Hepatocyte (in vitro differentiated cells): Measurements from ENCODE around the gene SLC66A3. TPM values are rescaled to one million over a fixed set of nuclear protein-coding genes. Genes with fewer than 3 reads are reported as not detected.

Source experiments
- DNase-seq: peaks from one replicate; pipeline ENCODE4 v3.0.0-alpha.2; 2016; ENCODE audit warnings: low spot score
- H2AFZ ChIP-seq: fragments of 200-600 bp; sonication (generic); 2 replicates; pipeline ENCODE4 v1.6.0; 2016; ENCODE audit warnings: antibody characterized with exemption, mild to moderate bottlenecking
- H3K27ac ChIP-seq: fragments of 200-600 bp; sonication (generic); 2 replicates; pipeline ENCODE4 v1.5.1; 2016; ENCODE audit warnings: mild to moderate bottlenecking
- H3K27me3 ChIP-seq: fragments of 200-600 bp; sonication (generic); 2 replicates; pipeline ENCODE4 v1.6.1; 2016
- H3K36me3 ChIP-seq: fragments of 200-600 bp; sonication (generic); replicated peaks from 2 replicates; pipeline ENCODE4 v1.5.1; 2016; ENCODE audit warnings: low read depth; ENCODE audit not compliant: insufficient read depth
- H3K4me1 ChIP-seq: fragments of 200-600 bp; sonication (generic); 2 replicates; pipeline ENCODE4 v1.5.1; 2016; ENCODE audit warnings: mild to moderate bottlenecking, moderate library complexity; ENCODE audit not compliant: insufficient read depth
- H3K4me2 ChIP-seq: fragments of 200-600 bp; sonication (generic); 2 replicates; pipeline ENCODE4 v1.6.0; 2016
- H3K4me3 ChIP-seq: fragments of 200-600 bp; sonication (generic); 2 replicates; pipeline ENCODE4 v1.5.1; 2016; ENCODE audit warnings: mild to moderate bottlenecking
- H3K79me2 ChIP-seq: fragments of 200-600 bp; sonication (generic); 2 replicates; pipeline ENCODE4 v1.6.0; 2017; ENCODE audit warnings: mild to moderate bottlenecking
- H3K9me2 ChIP-seq: fragments of 200-600 bp; sonication (generic); replicated peaks from 2 replicates; pipeline ENCODE4 v1.6.0; 2017; ENCODE audit warnings: mild to moderate bottlenecking; ENCODE audit not compliant: insufficient read depth
- H3K9me3 ChIP-seq: fragments of 200-600 bp; sonication (generic); 2 replicates; pipeline ENCODE4 v1.5.1; 2016; ENCODE audit warnings: low read depth, mild to moderate bottlenecking
- H4K20me1 ChIP-seq: fragments of 200-600 bp; sonication (generic); 2 replicates; pipeline ENCODE4 v1.6.0; 2016; ENCODE audit warnings: mild to moderate bottlenecking; ENCODE audit not compliant: insufficient read depth, poor library complexity, severe bottlenecking
- EZH2 ChIP-seq: fragments of 200-600 bp; sonication (generic); IDR thresholded peaks from 2 replicates; pipeline ENCODE4 v1.6.1; 2016; ENCODE audit warnings: antibody characterized with exemption, mild to moderate bottlenecking, borderline replicate concordance
- EZH2phosphoT487 ChIP-seq: fragments of 200-600 bp; sonication (generic); IDR thresholded peaks from one replicate; pipeline ENCODE4 v1.6.1; 2018; ENCODE audit warnings: antibody characterized with exemption, mild to moderate bottlenecking, low read depth, moderate library complexity; ENCODE audit not compliant: unreplicated experiment, severe bottlenecking
- WGBS: methylation state at CpG from one replicate; pipeline ENCODE4 v1.1.6; 2016; ENCODE audit warnings: low lambda C conversion rate; ENCODE audit errors: missing lambda C conversion rate; 5-methylcytosine and 5-hydroxymethylcytosine counted together
- polyA plus RNA-seq: library from polyadenylated mRNA; unstranded; fragments of >200 nt; fragmentation: Nextera tagmentation; extraction: Ambion mirVana; gene quantifications from 2 replicates; pipeline ENCODE4 v1.2.1, GENCODE V29; 2016
- total RNA-seq: library from RNA; depleted of rRNA; stranded (reverse); fragments of >200 nt; gene quantifications from 2 replicates; pipeline ENCODE4 v1.2.3, GENCODE V29; 2014
- TF ChIP-seq, protein P1 (sequence below): fragments of 200-600 bp; sonication (generic); IDR thresholded peaks from 2 replicates; pipeline ENCODE4 v1.5.1; 2016; ENCODE audit warnings: antibody characterized with exemption, mild to moderate bottlenecking; ENCODE audit not compliant: poor library complexity

Gene SLC66A3
- total and polyA plus RNA-seq, 2 experiments from 2014 or later = 24.3 to 26.8 TPM

DNA sequence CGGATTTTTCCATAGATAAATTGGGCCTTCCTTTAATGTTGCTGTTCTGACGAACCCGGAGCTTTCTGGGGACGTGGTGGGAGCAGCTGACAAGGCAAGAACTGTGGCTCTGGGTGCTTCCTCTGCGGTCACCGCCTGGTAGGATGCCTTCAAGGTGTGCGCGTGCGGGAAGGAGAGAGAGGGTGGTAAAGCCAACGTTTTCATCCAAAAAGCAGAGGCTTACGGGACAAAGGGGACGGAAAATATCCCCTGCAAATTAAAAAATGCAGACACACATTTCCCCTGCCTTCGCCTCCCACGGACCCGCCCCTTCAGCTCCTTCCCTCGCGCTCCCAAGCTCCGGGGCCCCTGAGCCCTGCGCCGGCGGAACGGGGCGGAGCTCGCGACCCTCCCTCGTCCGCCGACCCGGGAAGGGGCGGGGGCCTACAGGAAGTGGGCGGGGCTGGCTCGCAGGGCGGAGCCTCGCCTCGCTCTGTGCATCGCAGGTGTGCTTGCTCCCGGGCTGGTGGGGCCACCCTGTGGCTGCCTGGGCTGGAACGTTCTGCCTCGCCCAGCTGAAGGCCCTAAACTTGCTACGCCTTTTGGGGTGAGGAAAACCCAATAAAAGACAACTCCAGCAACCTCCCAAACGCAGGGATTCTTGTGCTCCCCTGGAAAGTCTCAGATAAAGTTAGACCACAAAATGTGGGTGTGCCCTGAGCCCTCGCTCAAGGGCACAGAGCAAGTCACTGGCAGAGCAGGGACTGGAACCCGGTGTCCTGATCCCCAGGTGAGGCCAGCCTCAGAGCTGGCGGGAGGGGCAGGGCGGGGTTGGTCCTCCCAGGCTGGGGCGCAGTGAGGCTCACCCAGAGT lies 25.4 kb upstream of the SLC66A3 start:
- peak overlapping the region; percentile 61 for H2AFZ ChIP-seq
- H3K79me2 ChIP-seq = no peaks in the 10 kb centered on the region
- no peak overlapping the region for H3K4me3 ChIP-seq
- TF ChIP-seq EZH2phosphoT487 = no peak
- no peak for TF ChIP-seq EZH2
- TF ChIP-seq, protein P1, sequence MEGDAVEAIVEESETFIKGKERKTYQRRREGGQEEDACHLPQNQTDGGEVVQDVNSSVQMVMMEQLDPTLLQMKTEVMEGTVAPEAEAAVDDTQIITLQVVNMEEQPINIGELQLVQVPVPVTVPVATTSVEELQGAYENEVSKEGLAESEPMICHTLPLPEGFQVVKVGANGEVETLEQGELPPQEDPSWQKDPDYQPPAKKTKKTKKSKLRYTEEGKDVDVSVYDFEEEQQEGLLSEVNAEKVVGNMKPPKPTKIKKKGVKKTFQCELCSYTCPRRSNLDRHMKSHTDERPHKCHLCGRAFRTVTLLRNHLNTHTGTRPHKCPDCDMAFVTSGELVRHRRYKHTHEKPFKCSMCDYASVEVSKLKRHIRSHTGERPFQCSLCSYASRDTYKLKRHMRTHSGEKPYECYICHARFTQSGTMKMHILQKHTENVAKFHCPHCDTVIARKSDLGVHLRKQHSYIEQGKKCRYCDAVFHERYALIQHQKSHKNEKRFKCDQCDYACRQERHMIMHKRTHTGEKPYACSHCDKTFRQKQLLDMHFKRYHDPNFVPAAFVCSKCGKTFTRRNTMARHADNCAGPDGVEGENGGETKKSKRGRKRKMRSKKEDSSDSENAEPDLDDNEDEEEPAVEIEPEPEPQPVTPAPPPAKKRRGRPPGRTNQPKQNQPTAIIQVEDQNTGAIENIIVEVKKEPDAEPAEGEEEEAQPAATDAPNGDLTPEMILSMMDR = peak; percentile 59
- H3K36me3 ChIP-seq = no peaks in the 10 kb centered on the region
- peak; percentile 92 for DNase-seq
- peak overlapping the region; percentile 76 for H3K4me2 ChIP-seq
- no peaks in the 10 kb centered on the region for H4K20me1 ChIP-seq
- H3K4me1 ChIP-seq = peaks cover 9% of the 10 kb centered on the region
- 12% methylated on average over 41 of the region's 46 CpGs for WGBS
- H3K27ac ChIP-seq = peak overlapping the region; percentile 40
- H3K9me2 ChIP-seq = no peaks in the 10 kb centered on the region
- H3K27me3 ChIP-seq = no peaks in the 10 kb centered on the region
- H3K9me3 ChIP-seq = no peaks in the 10 kb centered on the region

DNA sequence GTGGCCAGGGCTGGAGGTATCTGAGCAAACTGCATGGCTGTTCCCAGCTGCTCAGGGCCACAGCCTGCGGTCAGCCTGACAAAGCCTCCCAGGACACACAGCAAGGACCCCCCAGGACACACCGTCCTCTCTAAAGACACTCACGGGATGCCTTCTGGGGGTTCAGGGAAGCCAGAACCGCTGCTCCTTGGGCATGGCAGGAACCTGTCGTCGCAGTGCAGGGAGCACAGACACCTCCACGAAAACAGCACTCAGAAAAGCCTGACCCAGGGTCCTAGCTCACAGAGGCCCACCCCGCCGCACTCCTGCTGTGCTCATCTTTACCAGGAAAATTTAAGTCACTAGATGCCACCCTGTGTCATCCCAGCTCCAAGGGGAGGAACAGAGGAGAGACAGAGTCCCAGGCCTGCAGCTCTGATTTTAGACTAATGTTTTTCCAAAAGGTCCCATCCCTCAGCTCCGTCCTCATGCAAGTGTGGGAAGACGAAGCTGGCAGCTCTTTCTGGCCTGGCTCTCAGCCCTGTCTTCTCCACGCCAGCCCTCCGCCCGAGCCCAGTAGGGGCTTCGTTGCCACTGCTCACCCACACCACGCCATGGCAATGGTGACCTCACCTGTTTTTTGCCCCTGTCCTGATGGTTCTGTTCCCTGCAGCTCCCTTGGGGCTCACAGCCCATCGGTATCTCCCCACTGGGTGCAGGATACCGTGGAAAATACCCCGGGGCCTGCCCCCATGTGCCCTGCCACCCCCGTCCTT lies 23.9 kb upstream of the SLC66A3 start:
- H3K4me3 ChIP-seq = no peak overlapping the region
- no peaks in the 10 kb centered on the region for H3K36me3 ChIP-seq
- H2AFZ ChIP-seq = no peak overlapping the region
- H4K20me1 ChIP-seq = no peaks in the 10 kb centered on the region
- no peaks in the 10 kb centered on the region for H3K9me2 ChIP-seq
- WGBS = 92% methylated on average over 18 of the region's 20 CpGs
- H3K9me3 ChIP-seq = no peaks in the 10 kb centered on the region
- DNase-seq = no peak
- no peaks in the 10 kb centered on the region for H3K79me2 ChIP-seq
- peaks cover 9% of the 10 kb centered on the region for H3K4me1 ChIP-seq
- TF ChIP-seq EZH2phosphoT487 = no peak
- no peak for TF ChIP-seq EZH2
- TF ChIP-seq, protein P1 = no peak
- no peak overlapping the region for H3K27ac ChIP-seq
- no peak overlapping the region for H3K4me2 ChIP-seq
- H3K27me3 ChIP-seq = no peaks in the 10 kb centered on the region

DNA sequence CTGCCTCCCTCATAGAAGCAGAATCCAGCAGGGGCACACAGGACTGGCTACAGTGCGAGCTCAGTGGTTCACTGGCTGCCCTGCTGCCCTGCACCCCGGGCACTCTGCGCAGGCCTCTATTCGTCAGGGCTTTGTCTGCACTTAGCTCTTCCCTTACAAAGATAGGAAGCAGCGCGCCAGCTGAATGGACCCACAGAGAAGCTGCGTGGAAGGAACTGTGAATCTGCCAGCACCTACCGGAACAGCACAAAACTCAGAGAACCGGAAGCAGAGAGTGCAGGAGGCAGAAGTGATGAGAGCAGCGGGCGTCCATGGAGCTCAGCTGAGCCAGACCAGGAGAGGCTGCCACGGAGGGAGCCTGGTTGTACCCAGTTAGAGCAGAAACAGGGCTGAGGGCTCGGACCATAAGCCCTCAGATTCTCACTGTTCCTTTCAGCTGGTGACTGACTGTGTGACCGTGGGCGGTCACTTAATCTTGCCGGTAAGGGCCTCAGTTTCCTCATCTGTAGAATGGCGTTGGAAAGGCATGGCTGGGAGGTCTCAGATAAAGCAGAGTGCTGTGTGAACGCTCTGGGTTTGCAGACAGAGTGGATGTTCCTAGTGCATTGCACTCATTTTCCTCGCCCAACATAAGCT lies 23.1 kb upstream of the SLC66A3 start:
- no peaks in the 10 kb centered on the region for H3K36me3 ChIP-seq
- 82% methylated on average over 19 of the region's 19 CpGs for whole genome bisulfite sequencing
- H3K4me3 ChIP-seq = no peak overlapping the region
- H3K4me1 ChIP-seq = peaks cover 9% of the 10 kb centered on the region
- no peaks in the 10 kb centered on the region for H3K9me2 ChIP-seq
- no peak overlapping the region for H3K27ac ChIP-seq
- no peaks in the 10 kb centered on the region for H3K9me3 ChIP-seq
- TF ChIP-seq, protein P1 = no peak
- no peak for DNase-seq
- no peaks in the 10 kb centered on the region for H4K20me1 ChIP-seq
- no peaks in the 10 kb centered on the region for H3K79me2 ChIP-seq
- peak overlapping the region; percentile 49 for H2AFZ ChIP-seq
- no peaks in the 10 kb centered on the region for H3K27me3 ChIP-seq
- peak overlapping the region; percentile 92 for H3K4me2 ChIP-seq
